HG03064 (cell line): ENCODE results near the gene TULP4.
"Not testable (repeated sequence)": the region's sequence is repeated elsewhere in the genome, so short reads cannot be mapped to it uniquely, and the experiment has no call there.

Experiments
- ATAC-seq: cut with Tn5 transposase; IDR thresholded peaks from one replicate; pipeline ENCODE4 v1.9.1; 2021; ENCODE audit warnings: low read depth; ENCODE audit not compliant: unreplicated experiment

Gene TULP4

GRCh38 chr6:158517581-158517980 is 205.3 kb downstream of the TULP4 start:
- ATAC-seq = no peak

- peak; percentile 79 for ATAC-seq
These were observed 206.2 kb downstream of the TULP4 start for GRCh38 chr6:158518191-158519127.

GRCh38 chr6:158519300-158519699 is 207.0 kb downstream of the TULP4 start:
- ATAC-seq = no peak

GRCh38 chr6:158519761-158520160 is 207.5 kb downstream of the TULP4 start:
- ATAC-seq = no peak

GRCh38 chr6:158520975-158521374 is 208.7 kb downstream of the TULP4 start:
- ATAC-seq = not testable (repeated sequence)

GRCh38 chr6:158521759-158522158 is 209.5 kb downstream of the TULP4 start:
- ATAC-seq = no peak

- no peak for ATAC-seq
These were observed 210.4 kb downstream of the TULP4 start for GRCh38 chr6:158522616-158523015.

GRCh38 chr6:158524311-158524710 is 212.0 kb downstream of the TULP4 start:
- ATAC-seq = no peak

GRCh38 chr6:158527858-158528257 is 215.6 kb downstream of the TULP4 start:
- not testable (repeated sequence) for ATAC-seq

- no peak for ATAC-seq
These were observed 216.6 kb downstream of the TULP4 start for GRCh38 chr6:158528826-158529225.

- ATAC-seq = no peak
These were observed 217.4 kb downstream of the TULP4 start for GRCh38 chr6:158529629-158530028.

GRCh38 chr6:158531566-158531965 is 219.3 kb downstream of the TULP4 start:
- ATAC-seq = no peak

- ATAC-seq = no peak
These were observed 219.7 kb downstream of the TULP4 start for GRCh38 chr6:158531970-158532369.

GRCh38 chr6:158536084-158536890 is 224.0 kb downstream of the TULP4 start:
- ATAC-seq = no peak

- ATAC-seq = no peak
These were observed 224.9 kb downstream of the TULP4 start for GRCh38 chr6:158536891-158537798.

GRCh38 chr6:158538741-158539140 is 226.5 kb downstream of the TULP4 start:
- ATAC-seq = no peak

- no peak for ATAC-seq
These were observed 227.1 kb downstream of the TULP4 start for GRCh38 chr6:158539413-158539812.

- ATAC-seq = no peak
These were observed 227.6 kb downstream of the TULP4 start for GRCh38 chr6:158539881-158540280.

- ATAC-seq = no peak
These were observed 231.4 kb downstream of the TULP4 start for GRCh38 chr6:158543606-158544185.

GRCh38 chr6:158544428-158544827 is 232.2 kb downstream of the TULP4 start:
- ATAC-seq = no peak
